HG03354 (cell line): ENCODE data around the gene ATG5.
"Not testable (repeated sequence)": the region's sequence is repeated elsewhere in the genome, so short reads cannot be mapped to it uniquely, and the experiment has no call there.

Source experiments
- ATAC-seq: cut with Tn5 transposase; IDR thresholded peaks from one replicate; pipeline ENCODE4 v1.9.1; 2021; ENCODE audit warnings: mild to moderate bottlenecking; ENCODE audit not compliant: unreplicated experiment, poor library complexity, severe bottlenecking

Gene ATG5

DNA sequence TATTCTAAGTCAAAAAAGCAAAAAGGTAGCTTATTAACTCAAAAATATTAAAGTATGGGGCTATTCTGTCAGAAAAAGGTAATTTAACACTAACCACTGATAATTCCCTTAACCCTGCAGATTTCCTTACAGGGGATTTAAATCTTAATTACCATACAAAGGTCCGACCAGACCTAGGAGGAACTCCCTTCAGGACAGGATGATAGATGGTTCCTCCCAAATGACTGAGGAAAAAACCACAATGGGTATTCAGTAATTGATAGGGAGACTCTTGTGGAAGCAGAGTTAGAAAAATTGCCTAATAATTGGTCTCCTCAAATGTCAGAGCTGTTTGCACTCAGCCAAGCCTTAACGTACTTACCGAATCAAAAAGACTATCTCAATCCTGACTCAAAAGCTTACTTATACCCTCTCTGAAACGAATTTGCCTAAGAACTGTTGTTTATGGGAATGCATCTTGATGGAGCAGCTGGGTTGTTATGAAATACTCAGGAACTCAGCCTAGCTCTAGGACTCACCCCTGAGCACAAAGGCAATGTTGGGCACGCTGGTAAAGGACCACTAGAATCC lies 95.6 kb downstream of the ATG5 start:
- ATAC-seq: not testable (repeated sequence)

DNA sequence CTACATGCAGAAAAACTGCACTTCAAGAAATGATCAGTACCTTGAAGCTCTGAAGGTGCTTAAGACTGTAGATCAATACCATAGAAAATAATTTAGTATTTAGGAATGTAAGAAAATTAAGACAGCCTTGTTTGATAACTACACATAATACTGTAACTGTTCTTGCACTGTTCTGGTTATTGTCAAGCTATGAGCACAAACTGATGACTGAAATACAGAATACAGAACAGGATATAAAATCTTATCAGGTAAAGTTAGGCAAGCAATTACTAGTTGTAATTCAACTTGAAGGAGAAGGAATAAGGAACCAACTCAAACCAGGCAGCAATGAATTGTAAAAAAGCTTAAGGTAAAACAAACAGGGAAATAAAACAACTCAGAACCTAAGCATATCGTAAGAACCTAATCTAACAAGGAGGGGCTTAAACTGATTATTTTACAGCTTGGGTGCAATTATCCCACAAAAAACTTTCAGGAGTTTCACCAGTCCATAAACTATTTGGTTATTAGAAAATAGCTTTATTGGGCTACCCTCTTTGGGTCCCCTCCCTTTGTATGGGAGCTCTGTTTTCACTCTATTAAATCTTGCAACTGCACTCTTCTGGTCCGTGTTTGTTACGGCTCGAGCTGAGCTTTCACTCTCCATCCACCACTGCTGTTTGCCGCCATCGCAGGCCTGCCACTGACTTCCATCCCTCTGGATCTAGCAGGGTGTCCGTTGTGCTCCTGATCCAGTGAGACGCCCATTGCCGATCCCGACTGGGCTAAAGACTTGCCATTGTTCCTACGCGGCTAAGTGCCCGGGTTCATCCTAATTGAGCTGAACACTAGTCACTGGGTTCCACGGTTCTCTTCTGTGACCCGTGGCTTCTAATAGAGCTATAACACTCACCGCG lies 97.7 kb downstream of the ATG5 start:
- no peak for ATAC-seq

- no peak for ATAC-seq
These were observed 98.9 kb downstream of the ATG5 start for GRCh38 chr6:106226676-106227075.

DNA sequence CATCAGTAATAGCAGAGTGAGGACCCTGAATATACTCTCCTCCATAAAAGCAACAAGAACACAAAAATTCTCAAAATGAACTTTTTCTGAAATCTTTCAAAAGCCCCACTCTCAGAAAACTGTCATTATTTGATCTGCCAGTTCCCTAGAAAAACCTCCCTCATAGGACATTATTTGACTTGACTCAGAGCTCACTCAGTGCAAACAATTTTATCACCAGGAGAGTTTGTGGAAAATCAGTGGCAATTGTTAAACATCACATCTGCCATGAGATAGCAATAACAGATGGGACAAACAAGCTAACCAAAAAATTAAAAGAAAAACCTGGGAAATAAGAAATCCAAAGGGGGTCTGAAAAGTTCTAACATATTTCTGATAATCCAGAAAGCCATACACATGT lies 100.0 kb downstream of the ATG5 start:
- no peak for ATAC-seq

DNA sequence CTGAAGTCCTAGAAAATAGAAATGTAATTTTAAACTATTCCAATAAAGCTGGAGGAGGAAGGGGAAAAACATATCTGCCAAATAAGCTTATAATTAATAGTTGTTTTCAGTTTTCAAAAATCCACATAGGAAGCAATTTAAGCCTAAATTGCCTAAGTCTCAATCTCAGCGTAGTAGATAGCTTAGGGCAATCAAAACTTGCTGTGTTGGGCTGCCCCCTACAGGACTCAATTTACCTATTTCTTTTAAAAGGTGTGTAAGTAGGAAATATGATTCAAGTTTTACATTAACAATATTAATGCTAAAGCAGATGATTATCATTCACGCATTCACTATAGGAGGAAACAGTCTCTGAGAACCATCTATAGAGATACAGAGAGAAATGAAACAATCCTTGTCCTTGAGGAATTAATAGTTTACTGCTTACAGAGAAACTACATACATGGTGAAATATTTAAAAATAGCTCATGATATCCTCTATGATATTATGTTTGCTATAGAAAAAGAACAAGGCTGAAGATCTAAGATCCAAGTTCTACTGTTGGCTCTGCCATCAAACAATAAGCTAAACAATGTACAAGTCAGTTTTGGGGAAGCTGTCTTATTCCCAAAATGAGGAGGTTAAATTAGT lies 102.1 kb downstream of the ATG5 start:
- ATAC-seq: peak; percentile 70

- ATAC-seq: peak; percentile 82
These were observed 105.1 kb downstream of the ATG5 start for GRCh38 chr6:106220485-106220884.

- no peak for ATAC-seq
These were observed 109.0 kb downstream of the ATG5 start for GRCh38 chr6:106216527-106216926.

DNA sequence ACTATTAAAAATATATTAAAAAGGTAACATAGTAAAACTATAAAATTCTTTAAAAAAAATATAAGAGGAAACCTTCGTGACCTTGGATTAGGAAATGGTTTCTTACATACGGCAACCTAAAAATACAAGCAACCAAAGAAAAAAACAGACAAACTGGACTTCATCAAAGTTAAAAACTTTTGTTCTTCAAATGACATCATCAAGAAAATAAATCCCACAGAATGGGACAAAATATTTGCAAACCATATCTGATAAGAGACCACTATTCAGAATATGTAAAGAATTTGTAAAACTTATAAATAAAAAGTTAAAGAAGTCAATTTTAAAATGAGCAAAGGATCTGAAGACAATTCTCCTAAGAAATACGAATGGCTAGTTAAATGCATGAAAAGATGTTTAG lies 110.0 kb downstream of the ATG5 start:
- ATAC-seq: no peak

- no peak for ATAC-seq
These were observed 111.0 kb downstream of the ATG5 start for GRCh38 chr6:106214531-106214930.

DNA sequence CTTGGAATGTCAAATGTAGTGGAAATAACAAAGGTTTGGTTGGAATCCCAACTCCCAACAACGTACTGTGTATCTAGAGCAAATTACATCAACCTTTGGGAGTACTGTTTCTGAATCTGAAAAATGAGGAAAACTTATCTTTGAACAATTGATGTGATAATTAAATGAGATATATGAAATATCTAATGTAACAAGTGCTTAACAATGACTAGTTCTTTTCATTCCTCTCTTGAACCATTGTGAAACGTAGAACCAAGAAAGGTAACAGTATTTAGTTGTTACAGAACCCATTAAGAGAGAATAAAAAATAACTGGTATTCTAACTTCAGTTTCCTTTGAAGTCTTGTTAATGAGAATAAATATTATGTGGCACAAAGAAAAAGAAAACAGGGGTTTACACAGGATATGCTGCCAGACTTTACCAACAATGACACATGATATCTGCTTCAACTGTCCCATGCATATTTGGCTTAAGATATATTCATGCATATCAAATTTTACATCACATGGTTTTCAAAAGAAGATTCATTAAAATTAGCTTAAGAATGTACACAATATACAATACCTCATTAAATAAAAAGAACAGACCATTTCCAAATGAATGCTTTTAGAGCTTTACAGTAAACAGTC lies 111.8 kb downstream of the ATG5 start:
- ATAC-seq: no peak

DNA sequence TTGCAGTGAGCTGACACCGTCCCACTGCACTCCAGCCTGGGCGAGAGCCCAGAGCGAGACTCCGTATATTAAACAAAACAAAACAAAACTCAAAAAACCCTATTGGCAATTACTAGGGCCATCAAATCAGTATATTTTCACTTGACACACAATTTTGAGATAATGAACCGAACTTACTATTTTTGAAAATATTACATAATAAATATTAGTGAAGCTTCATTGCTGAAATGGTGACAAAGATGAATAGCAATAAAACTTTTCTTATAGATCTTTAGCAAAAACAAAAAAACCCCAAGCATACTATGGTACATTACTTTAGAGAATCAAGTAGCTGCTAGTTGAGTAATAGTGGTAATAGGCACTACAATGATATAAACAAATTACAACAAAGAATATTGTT lies 113.0 kb downstream of the ATG5 start:
- no peak for ATAC-seq

DNA sequence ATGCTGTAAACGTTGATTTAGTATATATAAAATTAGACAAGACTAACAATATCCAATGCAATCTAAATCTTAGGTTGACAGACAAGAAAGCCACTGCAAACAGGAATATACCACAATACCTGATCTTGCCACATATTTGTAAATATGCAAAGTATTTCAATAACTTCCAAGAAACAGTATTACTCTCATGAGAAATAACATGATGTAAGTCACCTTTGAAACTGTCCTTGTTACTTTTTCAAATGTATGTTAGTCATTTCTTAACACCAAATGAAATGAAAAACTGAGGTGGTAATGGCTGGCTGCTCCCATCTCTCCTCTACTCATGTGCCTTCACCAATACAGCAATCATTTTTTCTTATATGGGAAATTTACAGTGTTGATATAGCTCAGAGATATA lies 118.7 kb downstream of the ATG5 start:
- ATAC-seq: peak; percentile 81

DNA sequence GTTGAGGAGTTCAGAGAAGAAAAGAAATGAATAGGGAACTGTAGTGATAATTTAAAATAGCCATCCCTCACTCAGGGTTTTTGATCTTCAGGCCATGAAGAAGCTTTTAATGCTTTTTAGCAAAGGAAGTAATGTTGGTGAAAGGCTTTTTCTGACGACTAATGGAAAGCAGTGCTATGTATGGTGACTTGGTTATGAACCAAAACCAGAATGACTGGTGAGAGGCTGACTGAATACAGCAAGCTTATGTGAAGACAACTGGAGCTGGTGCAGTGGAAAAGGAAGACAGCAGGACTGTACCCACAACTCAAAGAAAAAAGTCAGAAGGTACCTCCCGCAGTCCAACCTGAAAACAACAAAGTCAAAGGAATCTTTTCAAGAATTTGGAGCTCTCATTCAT lies 120.6 kb downstream of the ATG5 start:
- ATAC-seq: no peak

GRCh38 chr6:106199998-106200397 lies 125.6 kb downstream of the ATG5 start:
- ATAC-seq: no peak

GRCh38 chr6:106199331-106199730 lies 126.2 kb downstream of the ATG5 start:
- no peak for ATAC-seq

- no peak for ATAC-seq
These were observed 128.1 kb downstream of the ATG5 start for GRCh38 chr6:106197441-106197840.

GRCh38 chr6:106194949-106195921 lies 130.3 kb downstream of the ATG5 start:
- peak; percentile 43 for ATAC-seq

GRCh38 chr6:106192824-106193223 lies 132.7 kb downstream of the ATG5 start:
- no peak for ATAC-seq

- ATAC-seq: no peak
These were observed 137.3 kb downstream of the ATG5 start for GRCh38 chr6:106188104-106188794.
